GM12878 (cell line): Measurements from ENCODE around the gene TEX30. TPM values are rescaled to one million over a fixed set of nuclear protein-coding genes. Genes with fewer than 3 reads are reported as not detected.

Experiments
- TARDBP ChIP-seq: IDR thresholded peaks from 2 replicates; pipeline ENCODE4 v1.6.1; 2016; ENCODE audit warnings: borderline replicate concordance
- polyA plus RNA-seq, 11 experiments: library from polyadenylated mRNA; depleted of rRNA in 4 of 11; unstranded in 6 of 11; stranded (reverse) in 5 of 11; fragments of >200 nt; fragmentation: Nextera tagmentation in 4 of 11; fragmentation: Illumina TruSeq in 1 of 11; extraction: Ambion mirVana in 4 of 11; extraction: Trizol in 1 of 11; gene quantifications; 1 replicate in 1 of 11; 2 replicates in 10 of 11; pipeline versions ENCODE4 v1.2.1 to v1.2.3, GENCODE V29; 2011 to 2016; ENCODE audit warnings: inconsistent platforms in 2 of 11, missing spikeins in 2 of 11, low read depth in 1 of 11
- total RNA-seq, 4 experiments: library from RNA; depleted of rRNA in 3 of 4; stranded (reverse); fragments of >200 nt in 3 of 4; fragmentation: Illumina TruSeq in 1 of 4; extraction: Trizol in 1 of 4; gene quantifications; 2 replicates each; pipeline versions ENCODE4 v1.2.1 to v1.2.3, GENCODE V29; 2013 to 2021
- TF ChIP-seq, protein P1 (sequence below): IDR thresholded peaks from 2 replicates; pipeline ENCODE4 v1.6.1; 2012; ENCODE audit warnings: improper control_type of control experiment, low read depth, low read length; ENCODE audit not compliant: insufficient replicate concordance
- TF ChIP-seq, protein P2 (sequence below): fragments of 450-650 bp; IDR thresholded peaks from 2 replicates; pipeline ENCODE4 v1.6.1; 2017; ENCODE audit warnings: mild to moderate bottlenecking, moderate library complexity

The TEX30 gene
- total and polyA plus RNA-seq, 10 of the 15 experiments (the other 5 are each of a cell fraction or from before 2014, with no cell fraction given) = 19.7 to 114 (median 25.0) TPM

DNA sequence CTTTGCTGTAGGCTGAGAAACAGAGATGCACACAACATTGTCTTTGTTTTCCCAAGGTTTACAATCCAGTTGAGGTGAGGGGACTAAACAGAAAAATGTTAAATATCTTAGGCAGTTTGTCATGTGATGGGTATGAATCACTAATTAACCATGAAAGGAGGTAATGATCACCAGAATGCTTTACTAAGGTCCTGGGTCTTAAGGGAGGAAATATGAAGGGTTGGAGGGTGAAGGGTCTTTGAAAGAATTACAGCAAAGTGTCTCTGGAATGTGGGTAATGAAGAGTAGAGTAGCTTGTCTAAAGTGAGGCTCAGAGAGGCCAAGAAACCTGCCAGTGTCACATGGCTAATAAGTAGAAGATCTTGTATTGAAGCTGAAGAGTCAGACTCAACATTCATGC is 44.3 kb upstream of the TEX30 start (continued):
- TF ChIP-seq, protein P1, sequence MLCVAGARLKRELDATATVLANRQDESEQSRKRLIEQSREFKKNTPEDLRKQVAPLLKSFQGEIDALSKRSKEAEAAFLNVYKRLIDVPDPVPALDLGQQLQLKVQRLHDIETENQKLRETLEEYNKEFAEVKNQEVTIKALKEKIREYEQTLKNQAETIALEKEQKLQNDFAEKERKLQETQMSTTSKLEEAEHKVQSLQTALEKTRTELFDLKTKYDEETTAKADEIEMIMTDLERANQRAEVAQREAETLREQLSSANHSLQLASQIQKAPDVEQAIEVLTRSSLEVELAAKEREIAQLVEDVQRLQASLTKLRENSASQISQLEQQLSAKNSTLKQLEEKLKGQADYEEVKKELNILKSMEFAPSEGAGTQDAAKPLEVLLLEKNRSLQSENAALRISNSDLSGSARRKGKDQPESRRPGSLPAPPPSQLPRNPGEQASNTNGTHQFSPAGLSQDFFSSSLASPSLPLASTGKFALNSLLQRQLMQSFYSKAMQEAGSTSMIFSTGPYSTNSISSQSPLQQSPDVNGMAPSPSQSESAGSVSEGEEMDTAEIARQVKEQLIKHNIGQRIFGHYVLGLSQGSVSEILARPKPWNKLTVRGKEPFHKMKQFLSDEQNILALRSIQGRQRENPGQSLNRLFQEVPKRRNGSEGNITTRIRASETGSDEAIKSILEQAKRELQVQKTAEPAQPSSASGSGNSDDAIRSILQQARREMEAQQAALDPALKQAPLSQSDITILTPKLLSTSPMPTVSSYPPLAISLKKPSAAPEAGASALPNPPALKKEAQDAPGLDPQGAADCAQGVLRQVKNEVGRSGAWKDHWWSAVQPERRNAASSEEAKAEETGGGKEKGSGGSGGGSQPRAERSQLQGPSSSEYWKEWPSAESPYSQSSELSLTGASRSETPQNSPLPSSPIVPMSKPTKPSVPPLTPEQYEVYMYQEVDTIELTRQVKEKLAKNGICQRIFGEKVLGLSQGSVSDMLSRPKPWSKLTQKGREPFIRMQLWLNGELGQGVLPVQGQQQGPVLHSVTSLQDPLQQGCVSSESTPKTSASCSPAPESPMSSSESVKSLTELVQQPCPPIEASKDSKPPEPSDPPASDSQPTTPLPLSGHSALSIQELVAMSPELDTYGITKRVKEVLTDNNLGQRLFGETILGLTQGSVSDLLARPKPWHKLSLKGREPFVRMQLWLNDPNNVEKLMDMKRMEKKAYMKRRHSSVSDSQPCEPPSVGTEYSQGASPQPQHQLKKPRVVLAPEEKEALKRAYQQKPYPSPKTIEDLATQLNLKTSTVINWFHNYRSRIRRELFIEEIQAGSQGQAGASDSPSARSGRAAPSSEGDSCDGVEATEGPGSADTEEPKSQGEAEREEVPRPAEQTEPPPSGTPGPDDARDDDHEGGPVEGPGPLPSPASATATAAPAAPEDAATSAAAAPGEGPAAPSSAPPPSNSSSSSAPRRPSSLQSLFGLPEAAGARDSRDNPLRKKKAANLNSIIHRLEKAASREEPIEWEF = no peak
- TF ChIP-seq, protein P2, sequence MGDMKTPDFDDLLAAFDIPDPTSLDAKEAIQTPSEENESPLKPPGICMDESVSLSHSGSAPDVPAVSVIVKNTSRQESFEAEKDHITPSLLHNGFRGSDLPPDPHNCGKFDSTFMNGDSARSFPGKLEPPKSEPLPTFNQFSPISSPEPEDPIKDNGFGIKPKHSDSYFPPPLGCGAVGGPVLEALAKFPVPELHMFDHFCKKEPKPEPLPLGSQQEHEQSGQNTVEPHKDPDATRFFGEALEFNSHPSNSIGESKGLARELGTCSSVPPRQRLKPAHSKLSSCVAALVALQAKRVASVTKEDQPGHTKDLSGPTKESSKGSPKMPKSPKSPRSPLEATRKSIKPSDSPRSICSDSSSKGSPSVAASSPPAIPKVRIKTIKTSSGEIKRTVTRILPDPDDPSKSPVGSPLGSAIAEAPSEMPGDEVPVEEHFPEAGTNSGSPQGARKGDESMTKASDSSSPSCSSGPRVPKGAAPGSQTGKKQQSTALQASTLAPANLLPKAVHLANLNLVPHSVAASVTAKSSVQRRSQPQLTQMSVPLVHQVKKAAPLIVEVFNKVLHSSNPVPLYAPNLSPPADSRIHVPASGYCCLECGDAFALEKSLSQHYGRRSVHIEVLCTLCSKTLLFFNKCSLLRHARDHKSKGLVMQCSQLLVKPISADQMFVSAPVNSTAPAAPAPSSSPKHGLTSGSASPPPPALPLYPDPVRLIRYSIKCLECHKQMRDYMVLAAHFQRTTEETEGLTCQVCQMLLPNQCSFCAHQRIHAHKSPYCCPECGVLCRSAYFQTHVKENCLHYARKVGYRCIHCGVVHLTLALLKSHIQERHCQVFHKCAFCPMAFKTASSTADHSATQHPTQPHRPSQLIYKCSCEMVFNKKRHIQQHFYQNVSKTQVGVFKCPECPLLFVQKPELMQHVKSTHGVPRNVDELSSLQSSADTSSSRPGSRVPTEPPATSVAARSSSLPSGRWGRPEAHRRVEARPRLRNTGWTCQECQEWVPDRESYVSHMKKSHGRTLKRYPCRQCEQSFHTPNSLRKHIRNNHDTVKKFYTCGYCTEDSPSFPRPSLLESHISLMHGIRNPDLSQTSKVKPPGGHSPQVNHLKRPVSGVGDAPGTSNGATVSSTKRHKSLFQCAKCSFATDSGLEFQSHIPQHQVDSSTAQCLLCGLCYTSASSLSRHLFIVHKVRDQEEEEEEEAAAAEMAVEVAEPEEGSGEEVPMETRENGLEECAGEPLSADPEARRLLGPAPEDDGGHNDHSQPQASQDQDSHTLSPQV = no peak
- no peak for TF ChIP-seq TARDBP
- TF ChIP-seq, all 136 proteins: peak for 0
